ENCODE data around the gene EVC2.
A peak's percentile ranks its signal among the peaks of the same experiment; 100 is the strongest.

EVC2 gene, protein sequence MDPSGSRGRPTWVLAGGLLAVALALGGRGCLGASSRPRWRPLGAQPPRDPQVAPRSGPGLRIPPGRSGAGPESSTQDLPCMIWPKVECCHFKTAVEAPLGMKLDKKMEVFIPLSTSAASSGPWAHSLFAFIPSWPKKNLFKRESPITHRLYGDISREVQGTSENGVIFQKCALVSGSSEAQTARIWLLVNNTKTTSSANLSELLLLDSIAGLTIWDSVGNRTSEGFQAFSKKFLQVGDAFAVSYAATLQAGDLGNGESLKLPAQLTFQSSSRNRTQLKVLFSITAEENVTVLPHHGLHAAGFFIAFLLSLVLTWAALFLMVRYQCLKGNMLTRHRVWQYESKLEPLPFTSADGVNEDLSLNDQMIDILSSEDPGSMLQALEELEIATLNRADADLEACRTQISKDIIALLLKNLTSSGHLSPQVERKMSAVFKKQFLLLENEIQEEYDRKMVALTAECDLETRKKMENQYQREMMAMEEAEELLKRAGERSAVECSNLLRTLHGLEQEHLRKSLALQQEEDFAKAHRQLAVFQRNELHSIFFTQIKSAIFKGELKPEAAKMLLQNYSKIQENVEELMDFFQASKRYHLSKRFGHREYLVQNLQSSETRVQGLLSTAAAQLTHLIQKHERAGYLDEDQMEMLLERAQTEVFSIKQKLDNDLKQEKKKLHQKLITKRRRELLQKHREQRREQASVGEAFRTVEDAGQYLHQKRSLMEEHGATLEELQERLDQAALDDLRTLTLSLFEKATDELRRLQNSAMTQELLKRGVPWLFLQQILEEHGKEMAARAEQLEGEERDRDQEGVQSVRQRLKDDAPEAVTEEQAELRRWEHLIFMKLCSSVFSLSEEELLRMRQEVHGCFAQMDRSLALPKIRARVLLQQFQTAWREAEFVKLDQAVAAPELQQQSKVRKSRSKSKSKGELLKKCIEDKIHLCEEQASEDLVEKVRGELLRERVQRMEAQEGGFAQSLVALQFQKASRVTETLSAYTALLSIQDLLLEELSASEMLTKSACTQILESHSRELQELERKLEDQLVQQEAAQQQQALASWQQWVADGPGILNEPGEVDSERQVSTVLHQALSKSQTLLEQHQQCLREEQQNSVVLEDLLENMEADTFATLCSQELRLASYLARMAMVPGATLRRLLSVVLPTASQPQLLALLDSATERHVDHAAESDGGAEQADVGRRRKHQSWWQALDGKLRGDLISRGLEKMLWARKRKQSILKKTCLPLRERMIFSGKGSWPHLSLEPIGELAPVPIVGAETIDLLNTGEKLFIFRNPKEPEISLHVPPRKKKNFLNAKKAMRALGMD

DNA sequence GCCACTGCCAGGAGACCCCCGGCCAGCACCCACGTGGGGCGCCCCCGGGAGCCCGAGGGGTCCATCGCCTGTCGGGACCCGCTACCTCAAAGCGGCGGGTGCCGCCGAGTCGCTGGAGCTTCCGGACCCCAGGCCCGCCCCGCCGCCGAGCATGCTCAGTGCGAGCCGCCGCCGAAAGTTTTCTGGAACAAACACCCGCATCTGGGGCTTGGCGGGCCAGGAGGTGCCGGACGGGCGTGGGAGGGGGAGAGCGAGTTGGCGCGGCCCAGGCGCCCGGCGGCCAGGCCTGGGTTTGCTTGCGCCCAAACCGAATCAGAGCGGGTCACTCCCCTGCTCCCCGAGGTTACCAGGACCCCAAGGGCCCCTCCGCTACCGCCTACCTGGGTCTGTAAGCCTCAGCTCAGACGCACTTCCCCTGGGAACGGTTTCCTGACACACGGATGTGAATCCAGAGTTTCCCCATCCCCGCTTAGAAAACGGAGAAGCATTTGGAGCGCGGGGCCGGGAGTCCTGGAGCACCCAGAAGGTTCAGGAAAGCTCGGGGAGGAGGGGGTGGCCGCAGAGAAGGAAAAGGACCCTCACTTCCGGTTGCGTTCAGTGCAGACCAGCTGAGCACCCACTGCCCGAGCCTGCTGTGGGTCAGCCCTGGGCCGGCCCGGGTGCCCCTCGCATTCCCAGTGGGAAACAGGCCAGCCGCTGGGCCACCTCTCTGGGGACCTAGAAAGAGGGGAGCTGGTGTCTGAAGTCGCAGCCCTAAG lies at the start of gene EVC2:
EVC2 (minus strand) TSS at position 111 of the 758 bp plus-strand sequence; CDS start at position 65, 46 bp downstream.
- Histone ChIP-seq H2AFZ (peak within 1 kb of the TSS; percentile 91), H3K36me3 (ENCODE audit: control insufficient read depth, insufficient read depth, low read length) (no peaks in the 10 kb centered on the region), H3K27ac (no peak within 1 kb of the TSS), H3K79me2 (no peaks in the 10 kb centered on the region), H3K9ac (no peak within 1 kb of the TSS), H3K27me3 (ENCODE audit: control insufficient read depth, insufficient read depth, low read length) (no peaks in the 10 kb centered on the region), H3K9me3 (ENCODE audit: control insufficient read depth, low read length) (no peaks in the 10 kb centered on the region), H3K4me3 (ENCODE audit: low read depth, low read length) (peak within 1 kb of the TSS; percentile 65), H3K4me2 (ENCODE audit: low read length) (peak within 1 kb of the TSS; percentile 77), H3K4me1 (no peaks in the 10 kb centered on the region)
- TF ChIP-seq, protein P1, sequence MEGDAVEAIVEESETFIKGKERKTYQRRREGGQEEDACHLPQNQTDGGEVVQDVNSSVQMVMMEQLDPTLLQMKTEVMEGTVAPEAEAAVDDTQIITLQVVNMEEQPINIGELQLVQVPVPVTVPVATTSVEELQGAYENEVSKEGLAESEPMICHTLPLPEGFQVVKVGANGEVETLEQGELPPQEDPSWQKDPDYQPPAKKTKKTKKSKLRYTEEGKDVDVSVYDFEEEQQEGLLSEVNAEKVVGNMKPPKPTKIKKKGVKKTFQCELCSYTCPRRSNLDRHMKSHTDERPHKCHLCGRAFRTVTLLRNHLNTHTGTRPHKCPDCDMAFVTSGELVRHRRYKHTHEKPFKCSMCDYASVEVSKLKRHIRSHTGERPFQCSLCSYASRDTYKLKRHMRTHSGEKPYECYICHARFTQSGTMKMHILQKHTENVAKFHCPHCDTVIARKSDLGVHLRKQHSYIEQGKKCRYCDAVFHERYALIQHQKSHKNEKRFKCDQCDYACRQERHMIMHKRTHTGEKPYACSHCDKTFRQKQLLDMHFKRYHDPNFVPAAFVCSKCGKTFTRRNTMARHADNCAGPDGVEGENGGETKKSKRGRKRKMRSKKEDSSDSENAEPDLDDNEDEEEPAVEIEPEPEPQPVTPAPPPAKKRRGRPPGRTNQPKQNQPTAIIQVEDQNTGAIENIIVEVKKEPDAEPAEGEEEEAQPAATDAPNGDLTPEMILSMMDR (IDR thresholded peaks at IDR 0.05), result no peak

DNA sequence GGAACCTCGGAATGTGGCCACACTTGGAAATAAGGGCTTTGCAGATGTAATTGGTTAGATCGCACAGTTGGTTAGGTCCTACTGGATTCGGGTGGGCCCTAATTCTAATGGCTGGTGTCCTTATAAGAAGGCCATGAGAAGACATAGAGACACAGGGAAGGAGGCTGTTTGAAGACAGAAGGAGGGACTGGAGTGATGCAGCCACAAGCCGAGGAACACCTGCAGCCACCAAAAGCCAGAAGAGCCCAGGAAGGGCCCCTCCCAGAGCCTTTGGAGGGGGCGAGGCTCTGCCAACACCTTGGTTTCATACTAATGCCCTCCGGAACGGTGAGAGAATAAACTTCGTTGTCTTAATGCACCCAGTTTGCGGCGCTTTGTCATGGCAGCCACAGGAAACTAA lies 49.6 kb upstream of the EVC2 start:
- Histone ChIP-seq H3K9ac (no peak overlapping the region), H2AFZ (no peak overlapping the region), H3K4me1 (no peaks in the 10 kb centered on the region), H3K27ac (no peak overlapping the region), H3K27me3 (ENCODE audit: control insufficient read depth, insufficient read depth, low read length) (no peaks in the 10 kb centered on the region), H3K36me3 (ENCODE audit: control insufficient read depth, insufficient read depth, low read length) (no peaks in the 10 kb centered on the region), H3K79me2 (no peaks in the 10 kb centered on the region), H3K4me3 (ENCODE audit: low read depth, low read length) (no peak overlapping the region), H3K4me2 (ENCODE audit: low read length) (no peak overlapping the region), H3K9me3 (ENCODE audit: control insufficient read depth, low read length) (no peaks in the 10 kb centered on the region)
- TF ChIP-seq, protein P1 (IDR thresholded peaks at IDR 0.05), result no peak

DNA sequence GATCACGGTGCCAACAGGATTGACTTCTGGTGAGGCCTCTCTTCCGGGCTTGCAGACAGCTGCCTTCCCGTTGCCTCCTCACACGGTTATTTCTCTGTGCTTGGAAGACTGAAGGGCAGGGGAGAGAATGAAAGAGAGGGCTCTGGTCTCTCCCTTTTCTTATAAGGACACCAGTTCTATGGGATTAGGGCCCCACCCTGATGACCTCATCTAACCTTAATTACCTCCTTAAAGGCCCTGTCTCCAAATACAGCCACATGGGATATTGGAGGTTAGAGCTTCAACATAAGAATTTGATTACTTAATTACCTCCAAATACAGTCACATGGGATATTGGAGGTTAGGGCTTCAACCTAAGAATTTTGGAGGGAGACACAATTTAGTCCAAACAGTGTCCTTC lies 49.2 kb upstream of the EVC2 start:
- no peaks in the 10 kb centered on the region for H3K79me2 ChIP-seq
- H3K36me3 ChIP-seq (ENCODE audit: control insufficient read depth, insufficient read depth, low read length), result no peaks in the 10 kb centered on the region
- no peak overlapping the region for H3K4me2 ChIP-seq (ENCODE audit: low read length)
- H3K4me1 ChIP-seq, result no peaks in the 10 kb centered on the region
- H3K9me3 ChIP-seq (ENCODE audit: control insufficient read depth, low read length), result no peaks in the 10 kb centered on the region
- H3K4me3 ChIP-seq (ENCODE audit: low read depth, low read length), result no peak overlapping the region
- H3K9ac ChIP-seq, result no peak overlapping the region
- H3K27ac ChIP-seq, result no peak overlapping the region
- H3K27me3 ChIP-seq (ENCODE audit: control insufficient read depth, insufficient read depth, low read length), result no peaks in the 10 kb centered on the region
- TF ChIP-seq, protein P1 (IDR thresholded peaks at IDR 0.05), result no peak
- no peak overlapping the region for H2AFZ ChIP-seq

DNA sequence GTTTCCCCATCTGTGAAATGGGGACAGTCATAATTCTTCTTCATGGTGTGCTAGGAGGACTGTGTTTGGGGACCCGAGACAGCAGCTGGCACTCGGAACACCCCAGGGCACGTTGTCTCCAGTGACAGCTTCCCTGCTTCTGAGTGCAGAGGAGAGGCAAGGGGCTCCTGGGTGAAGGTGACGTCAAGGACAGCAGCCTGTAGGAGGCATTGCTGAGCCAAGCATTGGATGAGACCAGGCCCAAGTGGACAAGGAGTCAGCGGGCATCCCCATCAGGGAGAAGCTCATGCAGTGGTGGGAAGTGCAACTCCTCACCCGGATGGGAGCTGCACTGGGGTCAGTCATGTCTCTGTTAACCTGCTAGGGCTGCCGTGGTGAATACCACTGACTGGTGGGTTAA lies 48.7 kb upstream of the EVC2 start:
- Histone ChIP-seq H3K27me3 (ENCODE audit: control insufficient read depth, insufficient read depth, low read length) (no peaks in the 10 kb centered on the region), H2AFZ (no peak overlapping the region), H3K4me1 (no peaks in the 10 kb centered on the region), H3K9me3 (ENCODE audit: control insufficient read depth, low read length) (no peaks in the 10 kb centered on the region), H3K4me2 (ENCODE audit: low read length) (no peak overlapping the region), H3K36me3 (ENCODE audit: control insufficient read depth, insufficient read depth, low read length) (no peaks in the 10 kb centered on the region), H3K9ac (no peak overlapping the region), H3K4me3 (ENCODE audit: low read depth, low read length) (no peak overlapping the region), H3K79me2 (no peaks in the 10 kb centered on the region), H3K27ac (no peak overlapping the region)
- TF ChIP-seq, protein P1 (IDR thresholded peaks at IDR 0.05), result no peak

All from parathyroid adenoma (tissue), 2 donors.